Suppressor macrophage treated with lipopolysaccharide for 4 hours (primary cell): Measurements from ENCODE around the gene AKAP12.

ENCODE experiments used
- DNase-seq: peaks from one replicate; pipeline ENCODE4 v3.0.0-alpha.2; 2020

Gene AKAP12, protein sequence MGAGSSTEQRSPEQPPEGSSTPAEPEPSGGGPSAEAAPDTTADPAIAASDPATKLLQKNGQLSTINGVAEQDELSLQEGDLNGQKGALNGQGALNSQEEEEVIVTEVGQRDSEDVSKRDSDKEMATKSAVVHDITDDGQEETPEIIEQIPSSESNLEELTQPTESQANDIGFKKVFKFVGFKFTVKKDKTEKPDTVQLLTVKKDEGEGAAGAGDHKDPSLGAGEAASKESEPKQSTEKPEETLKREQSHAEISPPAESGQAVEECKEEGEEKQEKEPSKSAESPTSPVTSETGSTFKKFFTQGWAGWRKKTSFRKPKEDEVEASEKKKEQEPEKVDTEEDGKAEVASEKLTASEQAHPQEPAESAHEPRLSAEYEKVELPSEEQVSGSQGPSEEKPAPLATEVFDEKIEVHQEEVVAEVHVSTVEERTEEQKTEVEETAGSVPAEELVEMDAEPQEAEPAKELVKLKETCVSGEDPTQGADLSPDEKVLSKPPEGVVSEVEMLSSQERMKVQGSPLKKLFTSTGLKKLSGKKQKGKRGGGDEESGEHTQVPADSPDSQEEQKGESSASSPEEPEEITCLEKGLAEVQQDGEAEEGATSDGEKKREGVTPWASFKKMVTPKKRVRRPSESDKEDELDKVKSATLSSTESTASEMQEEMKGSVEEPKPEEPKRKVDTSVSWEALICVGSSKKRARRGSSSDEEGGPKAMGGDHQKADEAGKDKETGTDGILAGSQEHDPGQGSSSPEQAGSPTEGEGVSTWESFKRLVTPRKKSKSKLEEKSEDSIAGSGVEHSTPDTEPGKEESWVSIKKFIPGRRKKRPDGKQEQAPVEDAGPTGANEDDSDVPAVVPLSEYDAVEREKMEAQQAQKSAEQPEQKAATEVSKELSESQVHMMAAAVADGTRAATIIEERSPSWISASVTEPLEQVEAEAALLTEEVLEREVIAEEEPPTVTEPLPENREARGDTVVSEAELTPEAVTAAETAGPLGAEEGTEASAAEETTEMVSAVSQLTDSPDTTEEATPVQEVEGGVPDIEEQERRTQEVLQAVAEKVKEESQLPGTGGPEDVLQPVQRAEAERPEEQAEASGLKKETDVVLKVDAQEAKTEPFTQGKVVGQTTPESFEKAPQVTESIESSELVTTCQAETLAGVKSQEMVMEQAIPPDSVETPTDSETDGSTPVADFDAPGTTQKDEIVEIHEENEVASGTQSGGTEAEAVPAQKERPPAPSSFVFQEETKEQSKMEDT (N-terminal part only)

DNA sequence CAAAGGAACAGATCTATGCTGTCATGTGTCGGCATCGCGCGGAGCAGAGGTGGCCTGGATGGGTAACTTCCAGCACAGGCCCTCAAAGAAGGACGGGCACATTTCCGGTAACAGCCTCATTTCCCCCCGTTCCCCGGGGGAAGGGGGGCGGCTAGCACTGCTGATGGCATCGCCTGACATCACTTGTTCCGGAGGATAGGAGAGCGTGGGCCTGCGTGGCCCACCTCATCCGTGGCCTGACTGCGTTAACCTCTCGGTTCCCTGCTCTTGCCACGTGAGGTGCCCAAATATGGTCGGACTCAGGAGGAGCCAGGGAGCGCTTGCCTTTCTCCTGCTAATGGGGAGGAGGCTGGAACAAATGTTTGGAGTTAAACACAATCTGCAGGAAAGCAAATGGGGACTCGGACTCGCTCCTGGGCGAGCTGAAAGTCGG is at the start of gene AKAP12:
TSS of gene AKAP12 (plus strand) at position 365 of the 433 bp plus-strand sequence. CDS start 596 bp downstream, outside the sequence.
- no peak for DNase-seq

DNA sequence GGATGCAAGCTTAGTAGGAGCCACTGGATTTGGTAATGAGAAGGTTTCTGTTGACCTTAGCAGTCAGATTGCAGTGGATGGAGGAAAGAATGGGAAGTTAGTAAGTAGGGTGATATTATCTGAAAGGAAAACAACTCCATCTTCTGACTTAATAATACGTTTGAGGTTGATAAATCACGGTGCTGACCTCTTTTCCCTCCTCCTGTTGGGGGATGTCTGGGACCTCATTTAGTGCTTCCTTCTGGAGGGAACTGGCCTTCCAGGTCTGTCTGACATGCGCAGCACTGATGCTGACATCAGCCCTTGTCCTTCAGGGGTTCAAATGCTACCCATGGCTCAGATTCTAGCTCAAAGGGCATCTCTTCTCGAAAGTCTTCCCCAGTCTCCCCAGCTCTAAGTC is 48.2 kb upstream of the AKAP12 start:
- DNase-seq = no peak

DNA sequence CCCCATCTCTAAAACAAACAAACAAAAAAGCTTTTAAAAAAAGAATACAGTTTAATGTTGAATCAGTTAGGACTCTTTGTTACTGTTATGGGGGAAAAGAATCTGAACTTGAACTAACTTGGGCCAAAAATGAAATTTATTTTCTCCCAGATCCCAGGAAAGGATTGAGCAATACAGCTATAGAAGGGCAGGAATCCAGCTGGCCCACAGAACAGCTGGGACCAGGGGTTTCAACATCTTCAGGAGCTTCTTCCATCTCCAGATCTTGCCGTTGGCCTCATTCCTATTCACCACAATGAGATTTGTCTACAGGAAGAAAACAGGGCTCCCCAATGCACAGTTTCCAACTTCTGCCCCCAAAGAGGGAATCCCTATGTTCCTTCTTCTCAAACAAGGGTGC is 43.2 kb upstream of the AKAP12 start:
- no peak for DNase-seq

DNA sequence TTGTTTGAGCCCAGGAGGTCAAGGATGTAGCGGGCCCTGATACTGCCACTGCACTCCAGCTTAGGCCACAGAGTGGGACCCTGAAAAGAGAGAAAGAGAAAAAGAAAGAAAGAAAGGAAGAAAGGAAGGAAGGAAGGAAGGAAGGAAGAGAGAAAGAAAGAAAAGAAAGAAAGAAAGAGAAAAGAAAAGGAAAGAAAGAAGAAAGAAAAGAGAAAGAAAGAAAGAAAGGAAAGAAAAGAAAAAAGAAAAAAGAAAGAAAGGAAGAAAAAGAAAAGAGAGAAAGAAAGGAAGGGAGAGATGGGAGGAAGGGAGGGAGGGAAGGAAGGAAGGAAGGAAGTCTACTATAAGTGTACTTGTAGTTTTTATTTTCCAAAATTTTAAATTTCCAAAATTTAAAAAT is 42.2 kb upstream of the AKAP12 start:
- no peak for DNase-seq

DNA sequence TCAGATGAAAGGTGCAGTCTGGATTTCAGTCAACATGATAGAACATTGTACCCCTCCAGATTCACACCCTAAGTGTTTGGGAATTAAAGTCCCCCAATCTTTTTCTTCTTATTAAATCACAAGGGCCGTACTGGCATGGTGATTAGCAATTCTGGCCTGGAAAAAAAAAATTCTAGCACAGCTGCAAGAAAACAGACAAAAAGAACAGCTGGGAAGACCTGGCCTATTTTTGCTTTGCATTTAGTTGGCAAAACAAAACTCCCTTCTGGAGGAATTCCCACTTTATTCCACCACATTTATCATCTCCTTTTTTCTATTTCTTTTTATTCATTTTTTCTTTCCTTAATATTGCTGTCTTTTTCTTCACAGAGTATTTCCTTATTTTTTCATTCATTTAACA is 39.8 kb upstream of the AKAP12 start:
- DNase-seq = no peak

DNA sequence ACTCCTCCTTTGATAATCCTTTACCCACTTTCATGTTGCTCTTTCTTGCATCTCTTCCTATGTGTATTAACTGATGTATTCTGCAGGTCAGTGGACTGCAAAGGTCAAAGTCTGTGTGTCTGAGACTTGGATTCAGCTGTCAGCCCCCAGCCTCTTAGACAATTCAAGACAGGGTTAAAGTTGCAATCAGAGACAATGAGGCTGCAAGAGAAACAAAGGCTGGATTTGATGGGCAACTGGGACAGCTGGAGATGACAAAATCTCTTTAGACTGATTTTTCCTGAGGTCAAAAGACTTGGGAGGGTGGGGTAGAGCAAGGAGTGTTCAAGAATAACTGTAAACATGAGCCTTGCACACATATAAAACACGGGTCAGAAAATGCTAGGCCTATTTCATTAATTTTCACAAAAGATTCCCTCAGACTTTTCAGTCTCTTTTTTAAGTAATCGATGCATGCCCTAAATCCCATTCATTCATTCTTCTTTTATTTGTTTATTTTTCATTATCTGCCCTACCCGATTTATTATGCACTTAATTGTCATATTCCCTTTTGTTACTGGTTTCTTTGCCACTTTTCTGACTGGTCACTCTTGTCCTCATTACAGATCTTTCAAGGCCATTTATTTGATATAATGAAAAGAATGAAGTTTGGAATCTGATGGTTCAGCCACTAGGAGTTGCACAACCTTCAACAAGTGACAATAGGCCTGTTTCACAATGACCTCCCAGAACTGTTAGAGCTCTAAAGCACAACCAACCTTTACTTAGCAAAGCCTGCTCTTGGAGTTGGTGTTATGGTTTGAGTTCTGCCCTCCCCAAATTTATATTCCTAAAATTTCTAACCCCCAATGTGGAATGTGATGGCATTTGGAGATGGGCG is 33.8 kb upstream of the AKAP12 start:
- DNase-seq = no peak

DNA sequence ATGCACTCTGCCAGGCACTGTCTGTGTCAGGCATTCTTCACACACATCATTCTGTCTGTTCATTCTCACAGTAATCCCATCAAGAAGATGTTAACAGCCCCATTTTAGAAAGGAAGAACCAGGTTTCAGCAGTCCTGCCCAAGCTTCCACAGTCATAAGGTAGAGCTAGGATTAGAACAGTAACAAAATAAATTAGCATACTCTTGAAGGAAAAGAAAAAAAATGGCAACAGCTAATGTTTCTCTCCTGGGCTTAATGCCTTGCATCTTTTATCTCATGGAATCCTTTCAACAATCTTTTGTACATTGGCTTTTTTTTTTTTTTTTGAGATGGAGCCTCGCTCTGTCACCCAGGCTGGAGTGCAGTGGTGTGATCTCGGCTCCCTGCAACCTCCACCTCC is 32.1 kb upstream of the AKAP12 start:
- DNase-seq = no peak

DNA sequence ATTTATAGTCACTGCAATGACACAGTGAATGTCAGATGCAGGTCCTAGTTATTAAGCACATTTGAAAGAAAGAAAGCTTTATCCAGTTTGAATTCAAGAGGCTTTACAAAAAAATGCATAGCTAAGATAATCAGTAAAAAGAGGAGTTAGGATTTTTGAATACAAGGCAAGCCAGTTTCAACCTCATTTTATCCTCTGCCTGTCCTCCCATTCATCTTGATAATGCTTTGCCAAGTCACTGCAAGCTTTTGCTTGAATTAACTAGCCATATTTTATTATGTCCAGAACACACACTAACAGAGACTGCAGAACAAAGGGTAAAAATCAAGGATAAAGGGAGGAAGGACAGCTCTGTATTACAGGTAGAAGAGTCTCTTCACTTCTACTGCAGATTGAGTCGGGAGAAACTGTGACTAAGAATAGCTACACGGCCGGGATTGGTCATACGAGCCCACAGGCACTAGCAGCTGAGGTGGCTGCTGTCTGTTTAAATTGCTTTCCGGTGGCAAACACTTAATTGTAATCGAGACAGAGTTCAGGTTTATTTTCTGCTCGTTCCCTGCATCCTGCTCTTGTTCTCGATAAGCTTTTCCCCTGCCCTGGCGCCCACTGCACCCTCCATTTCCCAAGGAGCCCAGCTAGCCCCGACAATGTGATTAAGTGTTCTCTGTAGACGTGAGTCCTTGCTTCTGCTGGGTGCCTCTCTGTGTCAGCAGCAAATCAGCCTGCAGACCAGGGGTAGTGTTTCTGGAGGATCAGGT is 30.5 kb upstream of the AKAP12 start:
- no peak for DNase-seq

DNA sequence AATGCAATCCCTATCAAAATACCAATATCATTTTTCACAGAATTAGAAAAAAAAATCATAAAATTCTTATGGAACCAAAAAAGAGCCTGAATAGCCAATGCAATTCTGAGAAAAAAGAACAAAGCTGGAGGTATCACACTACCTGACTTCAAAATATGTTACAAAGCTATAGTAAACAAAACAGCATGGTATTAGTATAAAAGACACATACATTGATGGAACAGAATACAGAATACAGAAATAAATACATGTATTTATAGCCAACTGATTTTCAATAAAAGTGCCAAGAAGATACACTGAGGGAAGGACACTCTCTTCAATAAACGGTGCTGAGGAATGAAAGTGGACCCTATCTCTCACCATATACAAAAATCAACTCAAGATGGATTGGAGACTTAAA is 28.7 kb upstream of the AKAP12 start:
- no peak for DNase-seq

DNA sequence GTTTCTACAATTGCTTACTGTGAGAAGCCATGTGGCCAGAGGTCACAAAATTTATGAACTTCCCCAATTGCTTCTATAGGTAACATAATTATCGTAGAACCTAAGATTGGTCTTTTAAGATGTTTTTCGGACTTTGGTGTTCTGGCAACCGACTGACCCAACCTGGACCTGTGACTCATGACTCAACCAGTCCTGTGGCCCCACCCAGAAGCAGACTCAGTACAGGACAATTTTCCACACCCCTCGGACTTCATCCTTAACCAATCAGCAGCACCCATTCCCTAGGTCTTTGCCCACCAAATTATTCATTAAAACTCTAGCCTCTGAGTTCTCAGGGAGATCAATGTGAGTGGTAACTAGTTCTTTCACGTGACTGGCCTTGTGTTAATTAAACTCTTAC is 26.4 kb upstream of the AKAP12 start:
- no peak for DNase-seq

DNA sequence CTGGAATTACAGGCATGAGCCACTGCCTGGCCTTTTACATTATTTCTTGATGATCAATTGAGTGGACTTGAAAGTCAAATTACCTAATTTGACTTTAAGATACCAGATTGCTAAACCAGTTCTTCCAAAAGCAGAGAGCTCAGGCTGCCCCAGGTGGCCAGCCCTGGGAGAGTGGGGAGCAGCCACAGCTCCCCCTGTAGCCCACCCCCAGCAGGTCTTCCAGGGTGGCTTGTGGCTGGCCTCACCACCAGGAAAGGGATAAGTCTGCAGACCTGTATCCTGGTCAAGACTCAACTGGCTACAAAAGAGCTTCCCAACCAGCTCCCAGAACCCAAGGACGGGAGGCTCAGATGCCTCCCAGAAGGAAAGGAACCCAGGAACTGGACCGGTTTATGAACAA is 23.8 kb upstream of the AKAP12 start:
- no peak for DNase-seq

DNA sequence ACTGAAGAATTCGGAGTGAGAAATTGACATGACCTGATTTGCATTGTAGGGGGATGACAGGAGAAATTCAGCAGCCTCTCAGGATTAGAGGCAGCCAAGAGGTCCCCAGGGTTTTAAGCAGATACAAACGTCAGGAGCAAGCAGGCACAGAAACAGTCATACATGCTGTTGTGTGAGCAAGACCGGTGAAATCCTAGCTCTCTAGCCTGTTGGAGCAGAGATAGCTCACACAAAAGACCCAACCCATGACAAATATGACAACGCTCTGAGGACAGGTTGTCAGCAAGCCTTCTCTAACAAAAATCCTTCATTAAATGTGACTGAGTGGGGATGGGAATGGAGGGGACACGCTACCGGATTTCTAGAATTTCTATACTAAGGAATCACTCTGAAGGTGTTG is 23.0 kb upstream of the AKAP12 start:
- DNase-seq = no peak

DNA sequence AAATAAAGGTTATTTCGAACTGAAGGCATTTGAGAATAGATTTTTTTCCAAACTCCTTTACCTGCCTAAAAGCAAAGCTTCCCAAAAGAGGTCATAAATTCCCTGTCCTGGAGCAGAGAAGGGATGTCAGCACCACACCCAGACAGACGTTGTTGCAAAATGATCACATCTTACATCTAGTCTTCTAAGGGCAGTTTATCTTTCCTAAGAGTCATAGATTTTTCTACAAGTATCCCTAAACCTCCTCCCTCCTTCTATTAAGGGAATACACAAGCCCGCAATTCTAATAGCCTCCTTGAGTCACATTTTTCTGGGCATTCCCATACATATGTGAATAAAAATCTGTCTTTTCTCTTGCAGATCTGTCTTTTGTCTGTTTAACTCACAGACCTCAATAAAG is 20.6 kb upstream of the AKAP12 start:
- DNase-seq = no peak

DNA sequence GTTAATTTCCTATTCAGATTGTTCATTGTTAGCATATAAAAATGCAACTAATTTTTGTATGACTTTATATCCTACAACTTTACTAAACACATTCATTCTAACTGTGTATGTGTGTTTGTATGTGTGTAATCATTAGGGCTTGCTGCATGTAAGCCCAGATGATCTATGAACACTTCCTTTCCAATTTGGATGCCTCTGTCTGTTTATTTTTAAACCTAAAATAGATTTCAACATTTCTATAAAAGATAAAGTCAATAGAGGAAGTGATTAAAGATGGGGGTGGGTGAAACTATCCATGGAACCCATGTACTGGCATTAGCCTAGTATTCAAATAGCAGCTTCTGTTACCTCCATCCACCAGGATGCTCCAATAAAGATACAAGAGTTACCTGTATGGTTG is 15.7 kb upstream of the AKAP12 start:
- DNase-seq = no peak

DNA sequence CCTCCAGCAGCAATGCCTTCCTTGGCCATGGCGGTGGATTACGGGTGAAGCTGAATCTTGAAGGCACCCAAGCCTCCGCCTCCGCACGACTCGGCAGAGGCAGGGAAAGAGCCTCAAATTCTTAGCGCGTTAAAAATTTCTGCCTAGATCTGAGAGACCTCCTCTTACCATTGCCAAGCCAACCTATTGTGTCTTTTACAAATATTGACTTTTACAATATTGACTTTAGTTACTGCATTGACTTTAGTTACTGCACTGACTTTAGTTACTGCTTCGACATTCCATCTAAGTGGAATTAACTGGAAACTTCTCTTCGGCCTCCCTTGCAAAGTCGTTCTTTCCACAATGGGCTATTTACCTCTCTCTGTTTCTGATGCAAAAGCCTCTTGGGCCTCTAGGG is 13.8 kb upstream of the AKAP12 start:
- no peak for DNase-seq

DNA sequence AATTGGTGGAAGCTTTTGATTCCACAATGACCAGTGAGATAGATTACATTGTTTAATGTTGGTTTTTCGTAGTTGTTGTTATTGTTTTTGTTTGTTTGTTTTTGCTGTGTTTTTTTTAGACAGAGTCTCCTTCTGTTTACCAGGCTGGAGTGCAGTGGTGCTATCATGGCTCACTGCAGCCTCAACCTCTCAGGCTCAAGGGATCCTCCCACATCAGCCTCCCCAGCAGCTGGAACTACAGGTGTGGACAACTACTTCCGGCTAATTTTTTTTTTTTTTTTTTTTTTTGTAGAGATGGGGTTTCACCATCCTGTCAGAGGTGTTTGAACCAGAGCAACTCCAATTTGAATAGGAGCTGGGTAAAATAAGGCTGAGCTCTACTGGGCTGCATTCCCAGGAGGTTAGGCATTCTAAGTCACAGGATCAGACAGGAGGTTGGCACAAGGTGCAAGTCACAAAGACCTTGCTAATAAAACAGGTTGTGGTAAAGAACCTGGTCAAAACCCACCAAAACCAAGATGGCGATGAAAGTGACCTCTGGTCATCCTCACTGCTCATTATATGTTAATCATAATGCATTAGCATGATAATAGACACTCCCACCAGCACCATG is 10.9 kb upstream of the AKAP12 start:
- no peak for DNase-seq

DNA sequence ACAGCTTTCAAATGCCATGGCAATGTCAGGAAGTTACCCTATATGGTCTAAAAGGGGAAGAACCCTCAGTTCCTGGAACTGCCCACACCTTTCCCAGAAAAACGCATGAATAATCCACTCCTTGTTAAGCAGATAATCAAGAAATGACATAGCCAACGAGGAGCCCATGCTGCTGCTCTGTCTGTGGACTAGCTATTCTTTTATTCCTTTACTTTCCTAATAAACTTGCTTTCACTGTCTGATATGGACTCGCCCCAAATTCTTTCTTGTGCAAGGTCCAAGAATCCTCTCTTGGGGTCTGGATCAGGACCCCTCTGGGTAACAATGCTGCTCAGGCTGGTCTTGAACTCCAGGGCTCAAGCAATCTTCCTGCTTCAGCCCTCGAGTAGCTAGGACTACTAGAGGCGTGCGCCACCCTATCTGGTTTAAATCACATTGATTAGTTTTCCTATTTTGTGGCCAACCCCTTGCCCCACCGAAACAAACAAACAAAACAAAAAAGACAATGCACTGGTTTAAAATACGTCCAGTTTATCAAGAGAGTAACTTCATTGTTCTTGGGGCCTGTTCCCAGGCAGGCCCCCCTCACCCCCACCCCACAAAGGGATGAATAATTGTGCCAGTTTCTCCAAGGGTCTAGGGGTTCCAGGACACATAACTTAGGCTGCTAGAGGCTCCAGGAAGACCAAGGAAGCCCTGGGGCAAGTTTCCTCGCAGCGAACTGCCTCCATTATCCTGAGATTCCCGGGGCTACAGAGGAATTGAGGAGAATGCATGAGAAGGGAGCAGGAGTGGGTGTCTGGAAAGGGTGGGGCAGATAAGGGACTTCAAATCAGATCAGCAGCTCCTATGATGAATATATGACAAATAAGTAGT is 10.1 kb upstream of the AKAP12 start:
- DNase-seq = peak; percentile 6

DNA sequence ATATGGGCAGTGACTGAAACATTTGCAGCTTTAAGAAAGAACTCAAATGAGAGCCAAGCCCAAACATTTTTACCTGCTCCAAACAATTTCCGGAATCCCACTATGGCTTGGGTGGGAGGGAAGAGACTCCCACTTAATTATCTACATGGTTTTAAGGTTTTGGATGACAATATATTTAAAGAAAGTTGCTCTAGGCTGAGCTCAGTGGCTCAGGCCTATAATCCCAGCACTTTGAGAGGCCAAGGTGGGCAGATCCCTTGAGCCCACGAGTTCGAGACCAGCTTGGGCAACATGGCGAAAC is 9.5 kb upstream of the AKAP12 start:
- DNase-seq = no peak

DNA sequence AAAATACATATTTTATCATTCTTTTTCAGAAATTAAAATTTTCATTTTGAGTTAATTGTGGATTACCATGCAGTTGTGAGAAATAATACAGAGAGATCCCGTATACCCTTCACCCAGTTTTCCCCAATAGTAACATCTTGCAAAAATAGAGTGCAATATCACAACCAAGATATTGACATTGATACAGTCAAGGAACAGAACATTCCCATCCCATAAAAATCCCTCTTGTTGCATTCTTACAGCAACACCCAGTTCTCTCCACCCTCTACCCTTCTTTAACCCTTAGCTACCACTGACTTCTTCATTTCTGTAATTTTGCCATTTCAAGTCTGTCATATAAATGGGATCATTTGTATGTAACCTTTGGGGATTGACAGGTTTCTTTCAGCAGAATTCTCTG is 6.9 kb upstream of the AKAP12 start:
- DNase-seq = no peak

DNA sequence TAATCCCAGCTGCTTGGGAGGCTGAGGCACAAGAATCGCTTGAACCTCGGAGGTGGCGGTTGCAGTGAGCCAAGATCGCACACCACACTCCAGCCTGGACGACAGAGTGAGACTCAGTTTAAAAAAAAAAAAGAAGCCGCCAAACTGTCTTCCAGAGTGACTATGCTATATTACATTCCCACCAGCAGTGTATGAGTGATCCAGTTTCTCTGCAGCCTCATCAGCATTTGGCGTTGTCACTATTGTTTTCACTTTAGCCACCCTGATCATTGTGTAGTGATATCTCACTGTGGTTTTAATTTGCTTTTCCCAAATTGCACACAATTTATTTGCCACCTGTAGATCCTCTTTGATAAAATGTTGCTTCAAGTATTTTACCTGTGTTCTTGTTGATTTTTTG is 6.0 kb upstream of the AKAP12 start:
- no peak for DNase-seq
